GM12878 (cell line): ENCODE measurements around the gene DDX20. TPM values are rescaled to one million over a fixed set of nuclear protein-coding genes. Genes with fewer than 3 reads are reported as not detected.

Source experiments
- ATAC-seq: fragments of 200-7000 bp; cut with Tn5 transposase; 3 replicates; pipeline ENCODE4 v1.9.1; 2020; ENCODE audit warnings: mild to moderate bottlenecking, moderate library complexity
- BruUV-seq: library from RNA; stranded (reverse); fragments of 400-500 nt; replicated peaks from 2 replicates; lab custom pipeline; 2021; lab: Mats Ljungman, UMichigan
- CTCF ChIA-PET: fragments of 300-600 bp; sonication (Branson Sonifier 250); formaldehyde crosslinking; extraction: SDS; loops from one replicate; lab custom pipeline; 2021; ENCODE audit warnings: inconsistent platforms; lab: Yijun Ruan, JAX
- POLR2A ChIA-PET: fragments of 350-600 bp; formaldehyde crosslinking; extraction: SDS; loops from one replicate; lab custom pipeline; 2021; ENCODE audit warnings: inconsistent platforms; lab: Charles Lee
- RAD21 ChIA-PET: fragments of 300-600 bp; sonication (Branson Sonifier 250); formaldehyde crosslinking; loops from one replicate; lab custom pipeline; 2023; ENCODE audit warnings: antibody characterized with exemption; ENCODE audit not compliant: unreplicated experiment; lab: Charles Lee
- SMC1A ChIA-PET: fragments of 300-600 bp; sonication (Branson Sonifier 250); formaldehyde crosslinking; loops from one replicate; lab custom pipeline; 2023; ENCODE audit not compliant: unreplicated experiment, uncharacterized antibody; lab: Charles Lee
- DNase-seq: peaks from one replicate; pipeline ENCODE4 v3.0.0-alpha.2; 2011; ENCODE audit warnings: low read depth, low spot score
- FAIRE-seq: peaks from 3 replicates; lab custom pipeline; 2011; peaks lifted over from hg19 to GRCh38; lab: Jason Lieb, UNC
- H2AFZ ChIP-seq: 2 replicates; pipeline ENCODE4 v1.6.0; 2011; ENCODE audit warnings: low read depth, low read length, control low read depth; ENCODE audit not compliant: control insufficient read depth
- H3K27ac ChIP-seq: 2 replicates; pipeline ENCODE4 v1.5.1; 2011; ENCODE audit warnings: control low read depth; ENCODE audit not compliant: control insufficient read depth, insufficient read depth
- H3K27me3 ChIP-seq, 2 experiments: replicated peaks in 1 of 2; 2 replicates each; pipeline versions ENCODE4 v1.6.0 to v1.6.1; 2011; ENCODE audit warnings: low read length in 1 of 2; ENCODE audit not compliant: control insufficient read depth in 2 of 2, insufficient read depth in 2 of 2
- H3K36me3 ChIP-seq, 2 experiments: 2 replicates each; pipeline ENCODE4 v1.5.1; 2011; ENCODE audit warnings: low read length in 1 of 2; ENCODE audit not compliant: control insufficient read depth in 2 of 2, insufficient read depth in 2 of 2
- H3K4me1 ChIP-seq: 2 replicates; pipeline ENCODE4 v1.6.1; 2011; ENCODE audit warnings: mild to moderate bottlenecking, low read length, moderate library complexity, mixed read lengths; ENCODE audit not compliant: control insufficient read depth, insufficient read depth
- H3K4me2 ChIP-seq: 2 replicates; pipeline ENCODE4 v1.6.0; 2011; ENCODE audit warnings: control low read depth; ENCODE audit not compliant: control insufficient read depth, insufficient read depth
- H3K4me3 ChIP-seq: fragments of 200-600 bp; sonication (generic); 2 replicates; pipeline ENCODE4 v1.5.1; 2016
- H3K79me2 ChIP-seq: 2 replicates; pipeline ENCODE4 v1.6.0; 2011; ENCODE audit warnings: low read length; ENCODE audit not compliant: control insufficient read depth, insufficient read depth
- H3K9ac ChIP-seq: 2 replicates; pipeline ENCODE4 v1.8.0; 2011; ENCODE audit warnings: low read length, control low read depth, mixed read lengths; ENCODE audit not compliant: control insufficient read depth, insufficient read depth
- H3K9me3 ChIP-seq: replicated peaks from 3 replicates; pipeline ENCODE4 v1.5.1; 2011; ENCODE audit warnings: mild to moderate bottlenecking, low read length; ENCODE audit not compliant: control insufficient read depth, insufficient read depth
- H4K20me1 ChIP-seq: 2 replicates; pipeline ENCODE4 v1.6.0; 2011; ENCODE audit not compliant: control insufficient read depth, insufficient read depth
- BCL11A ChIP-seq: IDR thresholded peaks from 2 replicates; pipeline ENCODE4 v1.6.1; 2011; ENCODE audit warnings: low read depth, low read length
- BCL3 ChIP-seq: IDR thresholded peaks from 2 replicates; pipeline ENCODE4 v1.6.1; 2011; ENCODE audit warnings: borderline replicate concordance, low read depth, mild to moderate bottlenecking, moderate library complexity, low read length; ENCODE audit not compliant: insufficient read depth, poor library complexity, severe bottlenecking
- CREB1 ChIP-seq: IDR thresholded peaks from 2 replicates; pipeline ENCODE4 v1.6.1; 2012; ENCODE audit warnings: low read depth, mild to moderate bottlenecking, inconsistent platforms
- KAT2A ChIP-seq: conservative IDR thresholded peaks from 2 replicates; pipeline ENCODE4 v1.6.1; 2011; ENCODE audit warnings: low read depth, low read length; ENCODE audit not compliant: control insufficient read depth
- MTA3 ChIP-seq: IDR thresholded peaks from 2 replicates; pipeline ENCODE4 v1.6.1; 2012; ENCODE audit warnings: low read length, inconsistent platforms, borderline replicate concordance
- MYC ChIP-seq: IDR thresholded peaks from 2 replicates; pipeline ENCODE4 v1.6.1; 2011; ENCODE audit warnings: mild to moderate bottlenecking, low read length, moderate library complexity, inconsistent platforms; ENCODE audit not compliant: insufficient read depth, insufficient replicate concordance, insufficient read length, severe bottlenecking
- NR2C2 ChIP-seq: IDR thresholded peaks from 2 replicates; pipeline ENCODE4 v1.6.1; 2011; ENCODE audit warnings: borderline replicate concordance, low read depth; ENCODE audit not compliant: control insufficient read depth, insufficient read length
- POLR2AphosphoS2 ChIP-seq: IDR thresholded peaks from 2 replicates; pipeline ENCODE4 v1.6.1; 2011; ENCODE audit warnings: low read depth, mild to moderate bottlenecking, low read length, improper control_type of control experiment, moderate library complexity
- RUNX3 ChIP-seq: IDR thresholded peaks from 2 replicates; pipeline ENCODE4 v1.6.1; 2012; ENCODE audit warnings: low read length, inconsistent platforms
- STAT3 ChIP-seq: IDR thresholded peaks from 2 replicates; pipeline ENCODE4 v1.6.1; 2011; ENCODE audit warnings: low read depth, low read length, improper control_type of control experiment
- ZNF622 ChIP-seq: fragments of 450-650 bp; IDR thresholded peaks from 2 replicates; pipeline ENCODE4 v1.6.1; 2017; ENCODE audit warnings: mild to moderate bottlenecking, inconsistent platforms
- WGBS: methylation state at CpG from one replicate; pipeline ENCODE4 v1.1.6; 2016; ENCODE audit warnings: low lambda C conversion rate; ENCODE audit not compliant: insufficient replicate concordance, insufficient coverage; ENCODE audit errors: missing lambda C conversion rate; 5-methylcytosine and 5-hydroxymethylcytosine counted together
- in situ Hi-C: fragments of 300-500 bp; cut with MboI; formaldehyde crosslinking; loops from 9 replicates; pipeline ENCODE4 v1.14.3; 2018; ENCODE audit warnings: mixed read lengths
- intact Hi-C: fragments of 100-400 bp; cut with micrococcal nuclease; formaldehyde crosslinking; loops from one replicate; pipeline ENCODE4 v1.14.2; 2022; ENCODE audit not compliant: unreplicated experiment
- polyA plus RNA-seq, 11 experiments: library from polyadenylated mRNA; depleted of rRNA in 4 of 11; unstranded in 6 of 11; stranded (reverse) in 5 of 11; fragments of >200 nt; fragmentation: Nextera tagmentation in 4 of 11; fragmentation: Illumina TruSeq in 1 of 11; extraction: Ambion mirVana in 4 of 11; extraction: Trizol in 1 of 11; gene quantifications; 1 replicate in 1 of 11; 2 replicates in 10 of 11; pipeline versions ENCODE4 v1.2.1 to v1.2.3, GENCODE V29; 2011 to 2016; ENCODE audit warnings: inconsistent platforms in 2 of 11, missing spikeins in 2 of 11, low read depth in 1 of 11
- total RNA-seq, 4 experiments: library from RNA; depleted of rRNA in 3 of 4; stranded (reverse); fragments of >200 nt in 3 of 4; fragmentation: Illumina TruSeq in 1 of 4; extraction: Trizol in 1 of 4; gene quantifications; 2 replicates each; pipeline versions ENCODE4 v1.2.1 to v1.2.3, GENCODE V29; 2013 to 2021

The DDX20 gene
- total and polyA plus RNA-seq, 10 of the 15 experiments (the other 5 are each of a cell fraction or from before 2014, with no cell fraction given), result 7.2 to 30.6 (median 25.1) TPM

GRCh38 chr1:111762332-111762731 lies 6.6 kb downstream of the DDX20 start:
- no peak for FAIRE-seq
- Histone ChIP-seq H2AFZ (no peak overlapping the region), H3K4me2 (no peak overlapping the region), H3K36me3 (peaks cover 0 to 28% of the 10 kb centered on the region in 2 experiments; a peak in 3 of 4 replicates), H3K4me1 (no peaks in the 10 kb centered on the region), H3K9ac (no peak overlapping the region), H3K27ac (no peak overlapping the region), H3K79me2 (peaks cover 12% of the 10 kb centered on the region), H4K20me1 (no peaks in the 10 kb centered on the region), H3K4me3 (no peak overlapping the region), H3K27me3 (no peaks in the 10 kb centered on the region), H3K9me3 (no peaks in the 10 kb centered on the region)
- SMC1A ChIA-PET, result interaction anchor here (1.1 to 1.4 kb wide), 3 partner anchors 245 to 259 kb away, joined by 3 read pairs; partner anchors contain the start of genes ADORA3 and TMIGD3
- POLR2A ChIA-PET, result no interaction called here
- CTCF ChIA-PET, result interaction anchor here (0.7 to 8.7 kb wide), 4 partner anchors 48 to 280 kb away, joined by 3 to 75 read pairs (median 16); no protein-coding TSS in a partner anchor
- no TSS peak for BruUV-seq
- 100% methylated on average over 2 of the region's 2 CpGs for WGBS
- RAD21 ChIA-PET, result interaction anchor here (2.9 kb wide), 1 partner anchor 255 kb away, joined by 17 read pairs; no protein-coding TSS in a partner anchor
- no peak for ATAC-seq
- intact Hi-C loops (loop anchor here (10.0 kb wide), 1 partner anchor 358 kb away; no protein-coding TSS in a partner anchor), in situ Hi-C loops (loop anchor here (10.0 kb wide), 1 partner anchor 538 kb away; the partner anchor contains the start of gene CHI3L2)
- no peak for TF ChIP-seq MYC
- no peak for DNase-seq

- TF ChIP-seq CREB1 (no peak), RUNX3 (no peak), STAT3 (no peak), BCL3 (no peak), POLR2AphosphoS2 (no peak), NR2C2 (no peak), ZNF622 (no peak), MTA3 (no peak), BCL11A (no peak), KAT2A (no peak)
- H4K20me1 ChIP-seq, result no peaks in the 10 kb centered on the region
- H3K27ac ChIP-seq, result no peak overlapping the region
- H3K4me1 ChIP-seq, result no peaks in the 10 kb centered on the region
- BruUV-seq, result no TSS peak
- SMC1A ChIA-PET, result interaction anchor here (0.7 to 6.7 kb wide), 31 partner anchors 9 to 536 kb away, joined by 3 to 101 read pairs (median 4); partner anchors contain the start of genes DDX20, INKA2 and OVGP1
- CTCF ChIA-PET, result interaction anchor here (0.7 to 8.7 kb wide), 33 partner anchors 7 to 737 kb away, joined by 3 to 119 read pairs (median 5); partner anchors contain the start of genes ADORA3, DDX20, INKA2 and TMIGD3
- ATAC-seq, result no peak
- RAD21 ChIA-PET, result interaction anchor here (0.8 to 5.0 kb wide), 15 partner anchors 12 to 738 kb away, joined by 3 to 58 read pairs (median 4); partner anchors contain the start of gene DDX20
- no peak for FAIRE-seq
- H3K4me2 ChIP-seq, result no peak overlapping the region
- no peaks in the 10 kb centered on the region for H3K9me3 ChIP-seq
- H3K27me3 ChIP-seq, result no peaks in the 10 kb centered on the region
- POLR2A ChIA-PET, result interaction anchor here (0.6 to 1.1 kb wide), 2 partner anchors 113 to 261 kb away, joined by 3 to 5 read pairs; no protein-coding TSS in a partner anchor
- H2AFZ ChIP-seq, result no peak overlapping the region
- in situ Hi-C loops (loop anchor here (10.0 kb wide), 1 partner anchor 543 kb away; the partner anchor contains the start of gene CHI3L2), intact Hi-C loops (loop anchor here (2.0 to 10.0 kb wide), 2 partner anchors 363 to 545 kb away; no protein-coding TSS in a partner anchor)
- no peak for DNase-seq
- H3K79me2 ChIP-seq, result no peaks in the 10 kb centered on the region; the same call in 1 of the 2 replicates
- H3K4me3 ChIP-seq, result no peak overlapping the region
- peaks cover 0 to 19% of the 10 kb centered on the region in 2 experiments; a peak in 2 of 4 replicates for H3K36me3 ChIP-seq
- no peak overlapping the region for H3K9ac ChIP-seq
Measured at GRCh38 chr1:111768023-111768422, 12.3 kb downstream of the DDX20 start.
